Stimulated activated CD4-positive, alpha-beta T cell treated with anti-CD3 and anti-CD28 coated beads, Interleukin-2, amount 100 ng/mL, for 4 hours (primary cell): Measurements from ENCODE around the gene LSP1.

Experiments used
- DNase-seq: peaks from one replicate; pipeline ENCODE4 v3.0.0-alpha.2; 2020; ENCODE audit warnings: low read depth

Gene LSP1

GRCh38 chr11:1848640-1849430 lies 4.0 kb upstream of the LSP1 start:
- no peak for DNase-seq

- DNase-seq: no peak
Observed at GRCh38 chr11:1851468-1852180, 1.3 kb upstream of the LSP1 start.

- no peak for DNase-seq
Observed at GRCh38 chr11:1852271-1852876, 510 bp upstream of the LSP1 start.

GRCh38 chr11:1853376-1854131 lies 670 bp downstream of the LSP1 start:
- DNase-seq: no peak

GRCh38 chr11:1854132-1854948 lies 1.5 kb downstream of the LSP1 start:
- no peak for DNase-seq

GRCh38 chr11:1854949-1855885 lies 2.3 kb downstream of the LSP1 start:
- no peak for DNase-seq

GRCh38 chr11:1855886-1856265 lies 3.0 kb downstream of the LSP1 start:
- DNase-seq: no peak

- DNase-seq: no peak
Observed at GRCh38 chr11:1856306-1857005, 3.6 kb downstream of the LSP1 start.

- DNase-seq: no peak
Observed at GRCh38 chr11:1857064-1857463, 4.2 kb downstream of the LSP1 start.

GRCh38 chr11:1858154-1858553 lies 5.3 kb downstream of the LSP1 start:
- DNase-seq: no peak

- no peak for DNase-seq
Observed at GRCh38 chr11:1858576-1858975, 5.7 kb downstream of the LSP1 start.

GRCh38 chr11:1859004-1859403 lies 6.1 kb downstream of the LSP1 start:
- no peak for DNase-seq

GRCh38 chr11:1860108-1860507 lies 7.2 kb downstream of the LSP1 start:
- no peak for DNase-seq

- DNase-seq: no peak
Observed at GRCh38 chr11:1861435-1862411, 8.8 kb downstream of the LSP1 start.

GRCh38 chr11:1862588-1863351 lies 9.9 kb downstream of the LSP1 start:
- no peak for DNase-seq

- DNase-seq: no peak
Observed at GRCh38 chr11:1863352-1864216, 10.7 kb downstream of the LSP1 start.

- no peak for DNase-seq
Observed at GRCh38 chr11:1864231-1864630, 11.3 kb downstream of the LSP1 start.
